Glomerular visceral epithelial cell (primary cell): ENCODE measurements around the gene TRAP1.
A peak's percentile ranks its signal among the peaks of the same experiment; 100 is the strongest.
"Not testable (repeated sequence)": the region's sequence is repeated elsewhere in the genome, so short reads cannot be mapped to it uniquely, and the experiment has no call there.

ENCODE experiments used
- DNase-seq: peaks from one replicate; pipeline ENCODE4 v3.0.0-alpha.2; 2016; ENCODE audit errors: extremely low spot score

The TRAP1 gene

GRCh38 chr16:3612510-3613466 is 104.5 kb downstream of the TRAP1 start:
- DNase-seq, result no peak

GRCh38 chr16:3611146-3611975 is 106.0 kb downstream of the TRAP1 start, which contains the start of gene SLX4:
Gene SLX4, minus strand, starts transcription at chr16:3611606. Its CDS starts 2,642 bp downstream, at chr16:3608964.
- DNase-seq, result peak; percentile 95

GRCh38 chr16:3610698-3611145 is 106.6 kb downstream of the TRAP1 start:
- no peak for DNase-seq

- DNase-seq, result no peak
These were observed 107.2 kb downstream of the TRAP1 start for GRCh38 chr16:3609895-3610697.

- DNase-seq, result not testable (repeated sequence)
These were observed 108.3 kb downstream of the TRAP1 start for GRCh38 chr16:3608976-3609375.

- no peak for DNase-seq
These were observed 109.3 kb downstream of the TRAP1 start for GRCh38 chr16:3608069-3608468.
